22Rv1 (cell line): ENCODE results near the gene KLHL15.

Experiments
- H3K27ac ChIP-seq: fragments of 450-650 bp; 2 replicates; pipeline ENCODE4 v1.5.1; 2017
- CTCF ChIP-seq: fragments of 450-650 bp; IDR thresholded peaks from 2 replicates; pipeline ENCODE4 v1.5.1; 2017; ENCODE audit warnings: mild to moderate bottlenecking
- ZFX ChIP-seq: fragments of 450-650 bp; IDR thresholded peaks from 2 replicates; pipeline ENCODE4 v1.6.1; 2017; ENCODE audit warnings: antibody characterized with exemption, borderline replicate concordance

KLHL15 gene

GRCh38 chrX:23952984-23953907 is 73.7 kb downstream of the KLHL15 start:
- TF ChIP-seq CTCF (no peak), ZFX (no peak)
- no peak overlapping the region for H3K27ac ChIP-seq

- no peak for TF ChIP-seq CTCF
- TF ChIP-seq ZFX, result no peak
- no peak overlapping the region for H3K27ac ChIP-seq
Measured at GRCh38 chrX:23952391-23952790, 74.6 kb downstream of the KLHL15 start.

GRCh38 chrX:23945206-23945605 is 81.8 kb downstream of the KLHL15 start:
- H3K27ac ChIP-seq, result no peak overlapping the region
- TF ChIP-seq CTCF (no peak), ZFX (no peak)

GRCh38 chrX:23944234-23944633 is 82.8 kb downstream of the KLHL15 start:
- no peak overlapping the region for H3K27ac ChIP-seq
- TF ChIP-seq ZFX (no peak), CTCF (no peak)

DNA sequence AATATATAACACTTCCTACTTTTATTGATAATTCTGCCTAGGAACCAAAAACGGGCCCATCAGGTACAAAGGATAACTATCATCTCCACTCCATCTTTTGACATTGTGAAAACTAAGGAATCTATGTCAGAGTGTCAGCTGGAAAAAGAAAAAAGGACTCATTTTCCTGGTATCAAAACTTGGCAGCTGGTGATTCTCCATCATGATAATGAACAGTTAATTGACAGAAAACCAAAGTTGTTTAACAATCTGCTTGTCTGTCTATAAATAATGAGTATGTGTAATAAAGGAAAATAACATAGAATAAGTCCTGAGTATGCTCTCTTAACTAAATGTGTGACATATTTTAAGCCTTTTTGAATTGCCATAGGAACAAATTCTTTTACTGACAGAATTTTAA is 87.8 kb downstream of the KLHL15 start:
- TF ChIP-seq ZFX (no peak), CTCF (no peak)
- no peak overlapping the region for H3K27ac ChIP-seq

GRCh38 chrX:23938690-23939089 is 88.3 kb downstream of the KLHL15 start:
- TF ChIP-seq ZFX, result no peak
- TF ChIP-seq CTCF, result no peak
- no peak overlapping the region for H3K27ac ChIP-seq

DNA sequence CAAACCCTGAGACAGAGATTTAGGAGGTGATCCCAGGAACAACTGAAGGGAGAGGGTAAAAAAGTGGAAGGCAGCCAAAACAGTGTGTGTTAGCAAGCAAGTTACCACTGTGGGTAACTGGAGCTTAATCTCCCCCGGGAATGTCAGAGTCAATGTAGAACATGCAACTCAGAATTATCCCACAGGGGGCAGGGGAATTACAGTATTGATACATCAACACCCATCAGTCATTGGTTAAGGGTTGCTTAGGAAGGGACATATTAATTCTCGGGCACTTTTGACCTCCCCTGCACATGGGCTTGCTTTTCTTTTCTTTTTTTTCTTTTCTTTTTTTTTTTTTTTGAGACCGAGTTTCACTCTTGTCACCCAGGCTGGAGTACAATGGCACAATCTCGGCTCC is 89.9 kb downstream of the KLHL15 start:
- TF ChIP-seq CTCF, result no peak
- no peak for TF ChIP-seq ZFX

More for the DNA sequence above, 89.9 kb downstream of the KLHL15 start:
- no peak overlapping the region for H3K27ac ChIP-seq
